CD4-positive, alpha-beta T cell treated with Interleukin-4 for 1 hour (primary cell): ENCODE data around the gene PPFIA3.
"Not testable (repeated sequence)": the region's sequence is repeated elsewhere in the genome, so short reads cannot be mapped to it uniquely, and the experiment has no call there.

Experiments
- DNase-seq, 2 donors: peaks; one replicate each; pipeline ENCODE4 v3.0.0-alpha.2; 2020 to 2022

Gene PPFIA3

DNA sequence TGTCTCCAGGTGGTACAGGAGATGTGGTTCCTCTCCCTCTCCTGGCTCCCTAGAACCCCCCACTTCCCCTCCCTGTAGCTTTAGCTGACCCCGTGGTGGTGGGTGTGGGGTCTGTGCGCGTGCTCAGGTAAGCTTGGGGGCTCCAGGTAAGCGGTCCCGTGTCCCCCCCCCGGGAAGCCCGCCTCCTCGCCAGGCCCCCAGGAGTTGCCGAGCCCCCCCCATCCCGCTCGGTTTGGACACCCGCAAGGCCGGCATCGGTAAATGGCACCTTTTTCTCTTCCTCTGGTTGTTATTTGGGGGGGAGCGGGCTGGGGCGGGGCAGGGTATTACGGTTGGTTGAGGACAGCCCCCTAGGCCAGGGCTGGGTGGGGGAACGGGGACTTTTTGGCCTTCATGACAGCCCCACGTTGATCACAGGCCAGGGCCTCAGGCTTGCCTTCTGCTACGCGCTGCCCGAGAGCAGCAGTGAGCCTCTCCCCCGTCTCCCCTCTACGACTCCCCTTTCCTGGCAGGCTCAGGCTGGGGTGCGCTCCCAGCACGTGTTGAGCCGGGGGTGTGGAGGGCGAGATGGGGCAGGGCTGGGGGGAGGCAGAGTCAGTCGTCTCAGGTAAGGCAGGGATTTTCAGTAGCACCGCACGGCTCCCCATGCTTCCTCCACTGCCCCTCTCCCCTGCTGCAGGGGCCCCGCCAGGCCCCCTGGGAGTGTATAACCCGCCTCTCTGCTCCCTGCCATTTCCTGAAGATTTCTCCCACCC lies 15.8 kb upstream of the PPFIA3 start:
- no peak for DNase-seq

- DNase-seq, result no peak
Observed at GRCh38 chr19:49104229-49104864, 15.0 kb upstream of the PPFIA3 start.

DNA sequence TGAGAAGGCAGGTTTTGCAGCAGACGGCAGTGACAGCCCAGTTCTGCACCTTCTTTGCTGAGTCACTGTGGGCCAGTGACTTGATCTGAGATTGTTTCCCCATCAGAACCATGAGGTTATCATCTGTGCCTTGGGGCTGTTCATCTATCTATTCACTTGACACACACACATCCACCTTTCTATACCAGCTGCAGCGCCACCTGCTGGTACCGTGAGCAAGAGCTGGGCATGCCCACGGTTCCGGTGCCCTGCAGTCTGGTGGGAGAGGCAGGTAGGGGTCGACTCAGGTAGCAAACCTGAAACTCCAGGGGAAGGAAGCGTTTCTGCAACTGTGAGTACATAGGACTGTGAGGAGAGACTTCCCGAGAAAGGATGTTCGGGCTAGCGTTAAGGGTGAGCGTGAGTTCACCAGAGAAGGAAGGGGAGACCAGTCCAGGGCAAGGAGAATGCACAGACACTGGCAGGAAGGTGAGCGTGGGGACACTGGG lies 12.7 kb upstream of the PPFIA3 start:
- DNase-seq, result peak; percentile 59 to 68

DNA sequence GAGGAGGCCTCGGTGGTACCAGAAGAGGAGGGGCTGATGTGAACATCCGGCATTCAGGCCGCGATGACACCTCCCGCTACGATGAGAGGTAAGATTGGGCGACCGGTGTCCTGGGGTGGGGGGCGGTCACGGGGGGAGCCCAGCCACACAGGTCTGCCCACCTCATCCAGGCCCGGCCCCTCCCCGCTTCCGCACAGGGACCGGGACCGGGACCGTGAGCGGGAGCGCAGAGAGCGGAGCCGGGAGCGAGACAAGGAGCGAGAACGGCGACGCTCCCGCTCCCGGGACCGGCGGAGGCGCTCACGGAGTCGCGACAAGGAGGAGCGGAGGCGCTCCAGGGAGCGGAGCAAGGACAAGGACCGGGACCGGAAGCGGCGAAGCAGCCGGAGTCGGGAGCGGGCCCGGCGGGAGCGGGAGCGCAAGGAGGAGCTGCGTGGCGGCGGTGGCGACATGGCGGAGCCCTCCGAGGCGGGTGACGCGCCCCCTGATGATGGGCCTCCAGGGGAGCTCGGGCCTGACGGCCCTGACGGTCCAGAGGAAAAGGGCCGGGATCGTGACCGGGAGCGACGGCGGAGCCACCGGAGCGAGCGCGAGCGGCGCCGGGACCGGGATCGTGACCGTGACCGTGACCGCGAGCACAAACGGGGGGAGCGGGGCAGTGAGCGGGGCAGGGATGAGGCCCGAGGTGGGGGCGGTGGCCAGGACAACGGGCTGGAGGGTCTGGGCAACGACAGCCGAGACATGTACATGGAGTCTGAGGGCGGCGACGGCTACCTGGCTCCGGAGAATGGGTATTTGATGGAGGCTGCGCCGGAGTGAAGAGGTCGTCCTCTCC lies 11.5 kb upstream of the PPFIA3 start:
- no peak for DNase-seq

DNA sequence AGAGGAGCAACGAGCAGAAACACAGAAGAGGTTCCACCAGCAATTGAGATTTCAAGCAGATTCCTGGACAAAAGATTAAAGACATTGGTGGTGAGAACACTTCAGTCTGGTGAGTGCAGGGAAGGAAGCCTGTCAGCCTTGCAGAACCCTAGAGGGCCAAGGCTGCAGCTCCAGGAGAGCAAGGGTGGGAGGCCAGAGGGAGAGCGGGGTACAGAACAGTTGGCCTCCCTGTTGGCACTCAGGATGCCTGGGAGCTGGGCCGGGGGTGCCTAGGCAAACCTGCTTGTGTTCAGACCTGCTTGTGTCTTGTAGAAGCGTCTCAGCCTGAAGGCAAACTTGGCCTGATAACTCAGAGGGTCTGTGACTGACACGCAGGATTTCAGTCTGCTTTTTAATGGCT lies 10.3 kb upstream of the PPFIA3 start:
- no peak for DNase-seq

- no peak for DNase-seq
Observed at GRCh38 chr19:49109569-49110233, 9.6 kb upstream of the PPFIA3 start.

DNA sequence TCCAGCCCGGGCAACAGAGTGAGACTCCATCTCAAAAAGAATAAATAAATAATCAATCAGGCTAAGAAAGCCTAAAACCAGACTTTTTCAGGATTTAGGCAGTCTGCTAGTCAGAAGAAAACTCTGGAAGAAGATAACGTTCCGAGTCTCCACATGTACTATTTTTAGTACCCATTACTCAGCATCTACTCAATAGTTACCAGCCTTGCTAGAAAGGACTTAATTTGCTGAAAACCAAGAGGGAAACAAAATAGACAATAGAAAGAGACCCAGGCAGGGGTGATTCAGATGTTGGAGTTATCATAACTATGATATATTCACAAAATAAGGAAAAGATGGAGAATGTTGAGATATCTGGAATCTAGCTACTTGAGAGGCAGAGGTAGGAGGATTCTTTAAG lies 8.8 kb upstream of the PPFIA3 start:
- no peak for DNase-seq

DNA sequence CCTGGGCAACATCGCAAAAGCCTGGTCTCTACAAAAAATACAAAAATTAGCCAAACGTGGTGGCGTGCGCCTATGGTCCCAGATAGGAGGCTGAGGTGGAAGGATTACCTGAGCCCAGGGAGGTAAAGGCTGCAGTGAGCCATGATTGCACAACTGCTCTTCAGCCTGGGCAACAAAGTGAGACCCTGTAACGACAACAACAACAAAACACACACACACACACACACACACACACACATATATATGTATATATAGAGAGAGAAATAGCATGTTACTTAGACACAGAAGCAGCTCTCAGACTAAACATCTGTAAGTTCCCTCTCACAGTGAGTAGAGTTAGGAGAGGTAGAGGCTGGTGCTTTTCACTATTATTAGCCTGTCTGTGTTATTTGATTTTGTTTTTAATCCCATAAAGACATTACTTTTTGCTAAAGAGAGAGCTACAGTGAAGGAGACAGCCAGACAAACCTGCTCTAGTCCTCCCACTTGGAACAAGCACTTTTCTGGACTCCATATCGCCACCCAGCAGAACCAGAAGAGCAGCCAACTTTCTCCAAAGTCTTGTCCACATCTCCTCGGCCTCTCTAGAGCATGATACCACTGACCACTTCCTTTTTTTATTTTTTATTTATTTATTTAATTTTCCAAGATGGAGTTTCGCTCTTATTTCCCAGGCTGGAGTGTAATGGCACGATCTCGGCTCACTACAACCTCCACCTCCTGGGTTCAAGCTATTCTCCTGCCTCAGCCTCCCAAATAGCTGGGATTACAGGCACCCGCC lies 7.9 kb upstream of the PPFIA3 start:
- no peak for DNase-seq

GRCh38 chr19:49113762-49114629 lies 5.3 kb upstream of the PPFIA3 start, which contains the start of gene LIN7B:
Gene LIN7B (plus strand): TSS chr19:49114370. CDS start chr19:49114405, 35 bp downstream.
- peak; percentile 75 to 81 for DNase-seq

DNA sequence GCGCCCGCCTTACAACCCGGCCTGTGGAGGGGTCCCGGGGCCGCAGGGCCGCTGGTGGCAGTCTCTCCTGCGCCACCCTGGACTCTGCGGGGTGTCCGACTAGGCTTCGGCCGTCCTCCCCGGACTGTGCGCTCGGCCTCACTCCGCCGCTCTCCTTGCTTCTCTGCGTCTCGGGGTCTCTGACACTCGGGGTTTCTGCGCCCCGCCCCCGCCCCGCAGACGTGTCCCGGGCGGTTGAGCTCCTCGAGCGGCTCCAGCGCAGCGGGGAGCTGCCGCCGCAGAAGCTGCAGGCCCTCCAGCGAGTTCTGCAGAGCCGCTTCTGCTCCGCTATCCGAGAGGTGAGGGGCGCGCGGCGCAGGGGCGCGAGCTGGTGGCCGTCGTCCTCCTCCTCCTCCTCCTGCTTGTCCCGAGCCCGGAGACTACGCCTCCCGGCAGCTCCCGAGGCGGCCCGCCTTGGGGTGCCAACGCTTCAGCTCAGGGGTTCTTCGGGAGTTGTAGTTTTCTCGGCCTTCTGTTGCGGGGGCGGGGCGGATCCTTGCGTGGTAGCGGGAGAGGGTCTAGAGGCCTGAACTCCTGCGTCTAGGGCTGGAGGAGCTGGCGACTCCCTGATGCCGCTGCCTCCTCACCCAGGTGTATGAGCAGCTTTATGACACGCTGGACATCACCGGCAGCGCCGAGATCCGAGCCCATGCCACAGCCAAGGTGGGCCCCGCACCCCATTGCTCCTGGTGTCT lies 4.5 kb upstream of the PPFIA3 start:
- DNase-seq, result peak; percentile 55 to 56

GRCh38 chr19:49116544-49116943 lies 2.8 kb upstream of the PPFIA3 start:
- no peak for DNase-seq

- no peak for DNase-seq
Observed at GRCh38 chr19:49117677-49118564, 1.4 kb upstream of the PPFIA3 start.

DNA sequence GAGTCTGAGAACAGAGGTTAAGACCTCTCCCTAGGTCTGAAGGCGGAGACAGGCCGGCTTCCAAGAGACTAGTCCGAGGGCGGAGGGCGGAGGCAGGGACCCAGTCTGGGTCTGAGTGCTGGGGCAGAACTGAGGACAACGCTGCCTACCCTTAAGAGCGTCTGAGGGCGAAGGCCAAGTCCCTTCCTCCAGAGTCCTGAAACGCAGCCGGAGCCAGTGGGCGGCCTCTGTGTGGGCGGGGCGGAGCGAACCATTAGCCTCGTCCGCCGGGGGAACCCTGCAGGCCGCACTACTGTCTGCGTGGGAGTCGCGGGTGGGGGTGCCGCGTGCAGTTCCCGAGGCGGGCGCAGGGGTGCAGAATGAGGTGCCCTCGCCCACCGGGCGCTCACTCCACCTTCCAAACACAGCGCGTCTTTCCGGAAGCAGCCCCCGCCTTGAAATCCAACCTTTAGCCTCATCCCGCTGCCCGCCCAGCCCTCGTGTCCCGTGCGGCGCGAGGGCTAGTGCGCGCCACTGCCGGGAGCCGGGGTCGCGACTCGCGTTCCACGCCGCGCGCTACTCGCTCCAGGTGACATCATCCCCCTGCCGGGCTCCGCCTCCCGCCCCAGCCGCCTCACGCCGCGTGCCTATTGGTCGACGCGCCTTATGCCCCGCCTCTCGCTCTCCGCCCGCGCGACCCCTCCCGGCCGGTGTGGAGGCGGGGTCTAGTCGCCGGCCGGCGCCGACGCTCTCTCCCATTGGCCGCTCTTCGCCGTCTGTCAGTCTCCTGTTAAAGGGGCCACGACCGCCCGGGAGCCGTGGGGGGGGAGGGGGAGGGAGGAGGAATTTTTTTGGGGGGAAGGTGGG lies 556 bp upstream of the PPFIA3 start, which contains the start of gene C19orf73:
C19orf73 (minus strand) TSS at position 579 of the 846 bp plus-strand sequence; CDS start at position 458, 121 bp downstream.
- peak; percentile 96 to 97 for DNase-seq

GRCh38 chr19:49120325-49120683 lies 960 bp downstream of the PPFIA3 start:
- no peak for DNase-seq

- DNase-seq, result no peak
Observed at GRCh38 chr19:49120868-49121267, 1.5 kb downstream of the PPFIA3 start.

GRCh38 chr19:49121841-49122240 lies 2.5 kb downstream of the PPFIA3 start:
- DNase-seq, result not testable (repeated sequence)

- DNase-seq, result not testable (repeated sequence)
Observed at GRCh38 chr19:49123285-49123684, 3.9 kb downstream of the PPFIA3 start.
